Stimulated activated CD8-positive, alpha-beta memory T cell treated with anti-CD3 and anti-CD28 coated beads, Interleukin-4, amount 100 ng/mL, for 24 hours (primary cell): ENCODE data around the gene ST6GAL1.
"Not testable (repeated sequence)": the region's sequence is repeated elsewhere in the genome, so short reads cannot be mapped to it uniquely, and the experiment has no call there.

Experiments used
- DNase-seq: peaks from one replicate; pipeline ENCODE4 v3.0.0-alpha.2; 2020; ENCODE audit warnings: low read depth

The ST6GAL1 gene, protein sequence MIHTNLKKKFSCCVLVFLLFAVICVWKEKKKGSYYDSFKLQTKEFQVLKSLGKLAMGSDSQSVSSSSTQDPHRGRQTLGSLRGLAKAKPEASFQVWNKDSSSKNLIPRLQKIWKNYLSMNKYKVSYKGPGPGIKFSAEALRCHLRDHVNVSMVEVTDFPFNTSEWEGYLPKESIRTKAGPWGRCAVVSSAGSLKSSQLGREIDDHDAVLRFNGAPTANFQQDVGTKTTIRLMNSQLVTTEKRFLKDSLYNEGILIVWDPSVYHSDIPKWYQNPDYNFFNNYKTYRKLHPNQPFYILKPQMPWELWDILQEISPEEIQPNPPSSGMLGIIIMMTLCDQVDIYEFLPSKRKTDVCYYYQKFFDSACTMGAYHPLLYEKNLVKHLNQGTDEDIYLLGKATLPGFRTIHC

DNA sequence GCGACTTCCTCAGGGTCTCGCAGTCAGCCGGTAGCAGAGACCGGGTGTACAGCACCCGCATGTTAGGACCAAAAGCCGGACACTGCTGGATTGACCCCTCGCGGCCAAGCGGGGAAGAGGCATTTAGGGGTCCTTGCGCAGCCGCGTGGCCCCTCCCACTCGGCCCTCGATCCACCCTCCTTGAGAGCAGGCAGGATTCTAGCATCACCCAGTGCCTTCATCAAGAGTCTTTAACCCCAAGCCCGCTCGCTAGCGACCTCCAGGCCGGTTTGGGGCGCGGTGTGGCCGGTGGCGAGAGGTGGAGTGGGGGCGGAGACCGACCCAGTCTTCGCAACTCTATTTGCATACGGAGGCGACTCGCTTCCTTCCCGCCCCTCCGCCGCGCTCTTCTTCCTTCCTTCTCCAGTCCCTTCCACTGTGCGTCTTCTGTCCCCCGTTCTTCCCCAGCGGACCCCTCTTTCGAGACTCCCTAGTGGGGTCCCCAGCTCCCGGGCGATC lies at the start of gene ST6GAL1:
TSS of gene ST6GAL1 (plus strand) at position 384 of the 498 bp plus-strand sequence. CDS start 112,178 bp downstream, outside the sequence.
- DNase-seq = peak; percentile 64

GRCh38 chr3:186882150-186882524 lies 48.2 kb upstream of the ST6GAL1 start:
- DNase-seq = no peak

GRCh38 chr3:186882881-186883685 lies 47.2 kb upstream of the ST6GAL1 start:
- peak; percentile 10 for DNase-seq

GRCh38 chr3:186883686-186884058 lies 46.7 kb upstream of the ST6GAL1 start:
- no peak for DNase-seq

DNA sequence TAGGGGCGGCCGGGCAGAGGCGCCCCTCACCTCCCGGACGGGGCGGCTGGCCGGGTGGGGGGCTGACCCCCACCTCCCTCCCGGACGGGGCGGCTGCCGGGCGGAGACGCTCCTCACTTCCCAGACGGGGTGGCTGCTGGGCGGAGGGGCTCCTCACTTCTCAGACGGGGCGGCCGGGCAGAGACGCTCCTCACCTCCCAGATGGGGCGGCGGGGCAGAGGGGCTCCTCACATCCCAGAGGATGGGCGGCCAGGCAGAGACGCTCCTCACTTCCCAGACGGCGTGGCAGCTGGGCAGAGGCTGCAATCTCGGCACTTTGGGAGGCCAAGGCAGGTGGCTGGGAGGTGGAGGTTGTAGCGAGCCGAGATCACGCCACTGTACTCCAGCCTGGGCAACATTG lies 45.5 kb upstream of the ST6GAL1 start:
- not testable (repeated sequence) for DNase-seq

DNA sequence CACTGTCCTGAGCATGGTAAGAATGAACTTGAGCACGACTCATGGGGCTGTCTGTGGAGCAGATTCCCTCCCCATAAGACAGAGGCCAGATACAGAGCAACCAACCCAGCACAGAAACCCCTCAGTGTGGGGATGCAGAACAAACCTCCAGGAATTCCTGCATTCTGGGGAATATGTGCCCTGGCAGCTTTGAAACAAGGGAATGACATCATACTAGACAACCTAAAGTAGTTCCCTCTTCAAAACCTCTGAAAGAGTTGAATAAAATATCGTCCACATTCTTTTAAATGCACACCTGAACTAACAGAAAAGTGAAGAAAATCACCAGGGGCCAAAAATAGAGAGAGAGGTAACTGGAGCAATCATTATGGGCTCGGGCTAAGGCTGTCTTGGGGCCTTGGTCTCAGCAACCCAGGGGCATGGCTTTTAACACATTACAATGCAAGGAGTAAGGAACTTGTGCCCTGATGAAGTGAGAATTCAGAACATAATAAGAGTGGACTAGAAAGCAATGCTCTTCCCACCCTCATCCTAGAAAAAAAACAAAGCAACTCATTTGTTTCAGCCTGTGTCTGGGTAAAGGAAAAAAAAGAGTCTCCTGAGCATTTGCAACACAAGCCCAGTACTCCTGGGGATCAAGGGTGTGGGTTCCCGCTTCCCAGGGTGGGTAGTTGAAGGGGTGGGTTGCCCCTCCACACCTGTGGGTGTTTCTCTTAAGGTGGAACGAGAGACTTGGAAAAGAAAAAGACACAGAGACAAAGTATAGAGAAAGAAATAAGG lies 43.9 kb upstream of the ST6GAL1 start:
- DNase-seq = no peak

- DNase-seq = not testable (repeated sequence)
Observed at GRCh38 chr3:186887507-186887938, 42.8 kb upstream of the ST6GAL1 start.

GRCh38 chr3:186888569-186888968 lies 41.8 kb upstream of the ST6GAL1 start:
- no peak for DNase-seq

DNA sequence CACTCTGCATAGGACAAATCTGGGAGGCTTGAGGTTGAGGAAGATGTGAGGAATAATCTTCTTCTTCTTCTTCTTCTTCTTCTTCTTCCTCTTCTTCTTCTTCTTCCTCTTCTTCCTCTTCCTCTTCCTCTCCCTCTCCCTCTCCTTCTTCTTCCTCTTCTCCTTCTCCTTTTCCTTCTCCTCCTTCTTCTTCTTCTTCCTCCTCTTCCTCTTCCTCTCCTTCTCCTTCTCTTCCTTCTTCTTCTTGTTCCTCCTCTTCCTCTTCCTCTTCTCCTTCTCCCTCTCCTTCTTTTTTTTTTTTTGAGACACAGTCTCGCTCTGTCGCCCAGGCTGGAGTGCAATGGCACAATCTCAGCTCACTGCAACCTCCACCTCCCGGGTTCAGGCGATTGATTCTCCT lies 40.6 kb upstream of the ST6GAL1 start:
- not testable (repeated sequence) for DNase-seq

- DNase-seq = no peak
Observed at GRCh38 chr3:186890911-186891310, 39.4 kb upstream of the ST6GAL1 start.

GRCh38 chr3:186893071-186893470 lies 37.3 kb upstream of the ST6GAL1 start:
- DNase-seq = not testable (repeated sequence)

GRCh38 chr3:186895406-186895805 lies 34.9 kb upstream of the ST6GAL1 start:
- DNase-seq = no peak

DNA sequence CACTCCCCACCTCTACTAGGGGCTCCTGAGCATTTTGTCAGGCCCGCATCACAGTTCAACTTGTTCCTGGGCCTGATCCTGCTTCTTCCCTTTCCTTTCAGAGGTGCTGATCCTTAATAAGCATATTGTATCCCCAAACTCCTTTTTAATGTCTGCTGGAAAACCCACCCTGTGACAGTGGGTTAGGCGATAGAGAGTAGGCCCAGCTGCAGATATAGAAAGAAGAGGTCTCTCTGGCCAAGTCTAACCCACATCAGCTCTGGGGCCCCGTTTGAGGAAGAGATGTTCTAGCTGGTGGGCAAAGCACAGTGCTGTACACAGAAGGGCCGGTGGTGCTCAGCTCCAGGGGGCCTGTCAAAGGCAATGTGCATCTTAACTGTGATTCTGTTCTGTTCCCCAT lies 34.3 kb upstream of the ST6GAL1 start:
- no peak for DNase-seq

DNA sequence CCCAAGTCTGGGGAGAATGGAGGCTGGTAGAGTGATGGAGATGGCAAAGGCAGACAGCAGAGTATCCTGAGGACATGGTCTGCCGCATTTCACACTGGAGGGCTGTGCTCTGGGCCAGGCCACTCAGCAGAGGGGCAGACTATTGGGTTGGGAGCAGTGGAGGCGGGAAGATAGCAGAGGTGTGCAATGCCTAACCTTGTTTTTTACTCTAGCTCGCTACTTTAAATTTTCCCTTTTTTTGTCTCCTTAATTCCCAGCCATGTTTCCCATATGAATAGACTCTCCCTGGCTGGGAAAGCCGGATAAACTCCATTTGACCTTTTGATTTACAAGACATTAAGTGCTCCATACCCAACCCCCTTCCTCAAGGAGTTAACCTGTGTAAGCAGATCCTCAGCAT lies 33.5 kb upstream of the ST6GAL1 start:
- no peak for DNase-seq

DNA sequence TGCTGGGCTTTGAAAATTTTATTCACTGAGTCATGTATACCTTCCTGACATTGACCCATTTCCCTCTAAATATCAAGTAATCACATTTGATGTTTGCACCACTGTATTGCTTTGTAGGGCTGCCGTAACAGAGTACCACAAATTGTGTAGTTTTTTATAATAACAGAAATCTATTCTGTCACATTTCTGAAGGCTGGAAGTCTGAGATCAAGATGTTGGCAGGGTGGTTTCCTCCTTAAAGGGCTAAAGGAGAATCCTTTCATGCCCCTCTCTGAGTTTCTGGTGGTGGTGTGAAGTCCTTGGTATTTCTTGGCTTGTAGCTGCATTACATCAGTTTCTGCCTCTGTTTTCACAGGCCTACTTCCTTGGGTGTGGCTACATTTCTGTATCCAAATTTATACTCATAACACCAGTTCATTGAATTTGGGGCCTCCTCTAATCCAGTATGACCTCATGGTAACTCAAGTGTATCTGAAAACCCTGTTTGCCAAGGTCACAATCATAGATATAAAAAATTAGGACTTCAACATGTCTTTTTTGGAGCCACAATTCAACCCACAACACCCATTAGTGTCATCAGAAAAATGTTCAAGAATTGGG lies 29.1 kb upstream of the ST6GAL1 start:
- no peak for DNase-seq

- no peak for DNase-seq
Observed at GRCh38 chr3:186902154-186902553, 28.2 kb upstream of the ST6GAL1 start.

- DNase-seq = no peak
Observed at GRCh38 chr3:186902713-186903112, 27.6 kb upstream of the ST6GAL1 start.

- not testable (repeated sequence) for DNase-seq
Observed at GRCh38 chr3:186903676-186904075, 26.6 kb upstream of the ST6GAL1 start.

DNA sequence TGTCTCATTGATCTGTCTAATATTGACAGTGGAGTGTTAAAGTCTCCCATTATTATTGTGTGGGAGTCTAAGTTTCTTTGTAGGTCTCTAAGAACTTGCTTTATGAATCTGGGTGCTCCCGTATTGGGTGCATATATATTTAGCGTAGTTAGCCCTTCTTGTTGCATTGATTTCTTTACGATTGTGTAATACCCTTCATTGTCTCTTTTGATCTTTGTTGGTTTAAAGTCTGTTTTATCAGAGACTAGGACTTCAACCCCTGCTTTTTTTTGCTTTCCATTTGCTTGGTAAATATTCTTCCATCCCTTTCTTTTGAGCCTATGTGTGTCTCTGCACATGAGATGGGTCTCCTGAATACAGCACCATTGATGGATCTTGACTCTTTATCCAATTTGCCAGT lies 23.3 kb upstream of the ST6GAL1 start:
- DNase-seq = not testable (repeated sequence)

DNA sequence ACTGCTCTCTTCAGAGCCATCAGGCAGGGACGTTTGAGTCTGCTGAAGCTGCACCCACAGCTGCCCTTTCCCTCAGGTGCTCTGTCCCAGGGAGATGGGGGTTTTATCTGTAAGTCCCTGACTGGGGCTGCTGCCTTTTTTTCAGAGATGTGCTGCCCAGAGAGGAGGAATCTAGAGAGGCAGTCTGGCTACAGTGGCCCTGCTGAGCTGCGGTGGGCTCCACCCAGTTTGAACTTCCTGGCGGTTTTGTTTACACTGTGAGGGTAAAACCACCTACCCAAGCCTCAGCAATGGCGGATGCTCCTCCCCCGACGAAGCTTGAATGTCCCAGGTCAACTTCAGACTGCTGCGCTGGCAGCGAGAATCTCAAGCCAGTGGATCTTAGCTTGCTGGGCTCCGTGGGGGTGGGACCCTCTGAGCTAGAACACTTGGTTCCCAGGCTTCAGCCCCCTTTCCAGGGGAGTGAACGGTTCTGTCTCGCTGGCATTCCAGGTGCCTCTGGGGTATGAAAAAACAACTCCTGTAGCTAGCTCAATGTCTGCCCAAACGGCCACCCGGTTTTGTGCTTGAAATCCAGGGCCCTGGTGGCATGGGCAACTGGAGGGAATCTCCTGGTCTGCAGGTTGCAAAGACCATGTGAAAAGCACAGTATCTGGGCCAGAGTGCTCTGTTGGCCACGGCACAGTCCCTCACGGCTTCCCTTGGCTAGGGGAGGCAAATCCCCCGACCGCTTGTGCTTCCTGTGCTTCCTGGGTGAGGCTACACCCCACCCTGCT lies 21.1 kb upstream of the ST6GAL1 start:
- peak; percentile 64 for DNase-seq
